Stimulated activated naive CD8-positive, alpha-beta T cell treated with anti-CD3 and anti-CD28 coated beads, Interleukin-15, amount 100 ng/mL, for 72 hours (primary cell): Measurements from ENCODE around the gene ADGRD1.
"Not testable (repeated sequence)": the region's sequence is repeated elsewhere in the genome, so short reads cannot be mapped to it uniquely, and the experiment has no call there.

Experiments used
- ATAC-seq: fragments of 150-1000 bp; cut with Tn5 transposase; 2 replicates; pipeline ENCODE4 v1.10.0; 2021; ENCODE audit warnings: mild to moderate bottlenecking, moderate library complexity
- DNase-seq, 2 donors: peaks; one replicate each; pipeline ENCODE4 v3.0.0; 2021 to 2022
- H3K27ac Mint-ChIP-seq, 2 donors: one replicate each; pipeline ENCODE4 v1.8.0; 2022; ENCODE audit warnings: mild to moderate bottlenecking in 2 of 2, mixed read lengths in 2 of 2, moderate library complexity in 2 of 2
- H3K27me3 Mint-ChIP-seq: one replicate; pipeline ENCODE4 v1.8.0; 2022; ENCODE audit warnings: mixed read lengths
- H3K4me1 Mint-ChIP-seq: one replicate; pipeline ENCODE4 v1.8.0; 2022; ENCODE audit warnings: mild to moderate bottlenecking, mixed read lengths
- H3K4me3 Mint-ChIP-seq, 2 donors: one replicate each; pipeline ENCODE4 v1.8.0; 2022; ENCODE audit warnings: mild to moderate bottlenecking in 2 of 2, mixed read lengths in 2 of 2, moderate library complexity in 1 of 2
- H3K9me3 Mint-ChIP-seq, 2 donors: one replicate each; pipeline ENCODE4 v1.8.0; 2022; ENCODE audit warnings: mixed read lengths in 2 of 2

The ADGRD1 gene

DNA sequence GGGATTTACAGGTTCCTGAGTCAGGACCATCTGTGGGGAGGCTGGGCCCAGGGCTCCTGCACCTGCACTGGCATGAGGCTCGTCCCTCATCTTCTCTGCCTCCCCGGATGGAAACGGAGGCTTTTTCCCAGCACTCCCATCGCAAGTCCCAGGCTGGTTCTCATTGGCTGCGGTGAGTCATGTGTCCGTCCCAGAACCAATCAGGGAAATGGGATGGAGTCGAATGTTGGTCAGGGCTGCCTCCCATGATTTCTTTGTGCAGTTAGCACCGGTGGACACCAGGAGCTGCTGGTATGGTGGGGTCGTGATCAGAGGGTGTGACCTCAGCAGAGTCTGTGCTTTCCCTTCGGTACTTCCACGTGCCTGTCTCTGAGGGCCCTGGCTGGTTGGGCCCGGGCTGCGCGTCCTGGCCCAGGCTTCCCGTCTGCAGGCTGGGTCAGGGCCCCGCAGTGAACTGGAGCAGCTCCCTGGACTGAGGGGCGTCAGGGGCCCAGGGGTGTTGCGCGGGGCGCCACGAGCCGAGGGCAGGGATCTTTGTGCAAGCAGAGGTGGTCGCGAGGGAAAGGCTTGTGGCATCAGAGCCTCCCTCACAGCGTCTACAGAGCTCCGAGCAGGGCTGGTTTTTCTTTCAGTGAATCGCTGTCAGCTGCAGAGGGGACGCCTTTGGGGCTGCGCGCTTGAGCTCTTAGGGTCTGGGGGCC is 168.1 kb downstream of the ADGRD1 start:
- H3K4me3 Mint-ChIP-seq, result no peak overlapping the region
- no peak overlapping the region for H3K27ac Mint-ChIP-seq

DNA sequence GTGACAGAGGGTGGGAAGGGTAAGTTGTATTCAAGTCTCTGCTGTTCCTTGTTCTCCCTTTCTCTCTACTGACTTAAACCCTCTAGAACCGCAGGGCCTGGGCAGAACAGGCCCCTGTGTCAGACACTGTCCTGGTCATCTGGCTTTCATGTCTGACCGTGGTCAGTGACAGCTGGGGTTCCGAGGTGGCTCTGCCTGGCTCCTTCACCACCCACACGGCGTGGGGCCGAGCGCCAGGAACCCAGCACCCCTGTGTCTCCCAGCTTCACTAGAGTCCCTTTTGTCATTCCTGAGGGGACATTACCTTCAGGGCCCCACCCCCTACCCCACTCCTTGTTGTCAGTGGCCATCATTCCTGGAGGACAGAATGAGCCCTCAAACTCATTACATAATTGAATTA is 168.9 kb downstream of the ADGRD1 start:
- Mint-ChIP-seq H3K27ac (no peak overlapping the region), H3K27me3 (peaks cover 7% of the 10 kb centered on the region), H3K4me3 (no peak overlapping the region), H3K9me3 (peaks cover 4 to 7% of the 10 kb centered on the region in 2 donors), H3K4me1 (no peaks in the 10 kb centered on the region)
- ATAC-seq (no peak), DNase-seq (no peak)

More for the DNA sequence above, 168.1 kb downstream of the ADGRD1 start:
- ATAC-seq, result no peak
- no peaks in the 10 kb centered on the region for H3K9me3 Mint-ChIP-seq
- no peak for DNase-seq
- H3K4me1 Mint-ChIP-seq, result no peaks in the 10 kb centered on the region
- H3K27me3 Mint-ChIP-seq, result peaks cover 7% of the 10 kb centered on the region

- Mint-ChIP-seq H3K27ac (no peak overlapping the region), H3K4me1 (no peaks in the 10 kb centered on the region), H3K9me3 (peaks cover 4 to 8% of the 10 kb centered on the region in 2 donors), H3K27me3 (peaks cover under 1% of the 10 kb centered on the region), H3K4me3 (no peak overlapping the region)
- DNase-seq (no peak), ATAC-seq (no peak)
Measured at GRCh38 chr12:131123817-131124216, 170.1 kb downstream of the ADGRD1 start.

GRCh38 chr12:131124487-131125280 is 171.0 kb downstream of the ADGRD1 start:
- DNase-seq (no peak), ATAC-seq (no peak)
- H3K27ac Mint-ChIP-seq, result peak overlapping the region in 1 of 2 donors; percentile 77
- H3K4me1 Mint-ChIP-seq, result no peaks in the 10 kb centered on the region
- no peaks in the 10 kb centered on the region for H3K27me3 Mint-ChIP-seq
- no peak overlapping the region for H3K4me3 Mint-ChIP-seq
- H3K9me3 Mint-ChIP-seq, result peaks cover 4 to 8% of the 10 kb centered on the region in 2 donors

GRCh38 chr12:131126662-131127173 is 173.0 kb downstream of the ADGRD1 start:
- no peak for DNase-seq
- no peak overlapping the region for H3K4me3 Mint-ChIP-seq
- no peak overlapping the region for H3K27ac Mint-ChIP-seq
- ATAC-seq, result no peak
- H3K9me3 Mint-ChIP-seq, result peaks cover 4 to 8% of the 10 kb centered on the region in 2 donors
- peaks cover under 1% of the 10 kb centered on the region for H3K4me1 Mint-ChIP-seq
- no peaks in the 10 kb centered on the region for H3K27me3 Mint-ChIP-seq

DNA sequence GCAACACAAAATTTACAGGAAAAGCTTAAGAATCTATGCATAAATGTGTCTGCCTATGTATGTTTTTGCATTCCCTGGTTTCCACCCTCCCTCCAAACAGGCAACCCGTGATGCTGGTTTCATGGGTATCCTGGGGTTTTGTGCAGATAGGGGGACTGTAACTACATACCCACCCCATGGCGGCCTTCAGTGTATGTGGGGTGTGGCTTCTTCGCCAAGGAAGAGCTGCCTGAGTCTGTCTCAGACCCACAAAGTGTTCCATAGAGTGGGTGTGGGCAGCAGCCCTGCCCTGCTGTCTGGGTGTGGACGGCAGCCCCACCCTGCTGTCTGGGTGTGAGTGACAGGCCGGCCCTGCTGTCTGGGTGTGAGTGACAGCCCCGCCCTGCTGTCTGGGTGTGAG is 174.8 kb downstream of the ADGRD1 start:
- H3K27ac Mint-ChIP-seq, result peak overlapping the region in 1 of 2 donors; percentile 19
- H3K9me3 Mint-ChIP-seq, result peaks cover 4 to 8% of the 10 kb centered on the region in 2 donors
- peaks cover 9% of the 10 kb centered on the region for H3K27me3 Mint-ChIP-seq
- H3K4me1 Mint-ChIP-seq, result peaks cover 10% of the 10 kb centered on the region
- DNase-seq, result no peak
- no peak overlapping the region for H3K4me3 Mint-ChIP-seq
- ATAC-seq, result no peak

- H3K4me3 Mint-ChIP-seq, H3K27ac Mint-ChIP-seq, H3K27me3 Mint-ChIP-seq, DNase-seq, ATAC-seq, H3K9me3 Mint-ChIP-seq: not testable (repeated sequence)
- H3K4me1 Mint-ChIP-seq, result peaks cover 10% of the 10 kb centered on the region
Measured at GRCh38 chr12:131128966-131129619, 175.4 kb downstream of the ADGRD1 start.

DNA sequence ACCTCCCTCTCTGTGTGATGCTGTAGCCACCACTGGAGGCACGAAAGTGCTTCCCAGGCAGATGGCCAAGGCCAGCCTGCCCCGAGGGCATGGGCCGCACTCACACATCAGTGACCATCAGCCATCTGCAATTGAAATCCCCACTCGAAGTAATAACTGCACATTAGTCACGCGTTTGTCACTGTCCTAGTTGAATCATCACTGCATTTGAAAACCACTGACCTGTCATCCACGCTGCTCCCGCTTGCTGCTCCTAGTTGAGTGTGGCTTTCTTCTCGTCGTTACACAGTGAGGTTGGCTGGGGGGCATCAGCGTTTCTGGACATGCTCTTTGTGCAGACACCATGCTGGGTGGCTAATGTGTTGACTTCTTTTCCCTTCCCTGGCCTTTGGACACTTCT is 176.1 kb downstream of the ADGRD1 start:
- no peak overlapping the region for H3K4me3 Mint-ChIP-seq
- H3K4me1 Mint-ChIP-seq, result peaks cover 10% of the 10 kb centered on the region
- DNase-seq, result no peak
- peaks cover 4 to 8% of the 10 kb centered on the region in 2 donors for H3K9me3 Mint-ChIP-seq
- H3K27ac Mint-ChIP-seq, result peak overlapping the region in 1 of 2 donors; percentile 84
- ATAC-seq, result no peak
- H3K27me3 Mint-ChIP-seq, result peaks cover 9% of the 10 kb centered on the region

DNA sequence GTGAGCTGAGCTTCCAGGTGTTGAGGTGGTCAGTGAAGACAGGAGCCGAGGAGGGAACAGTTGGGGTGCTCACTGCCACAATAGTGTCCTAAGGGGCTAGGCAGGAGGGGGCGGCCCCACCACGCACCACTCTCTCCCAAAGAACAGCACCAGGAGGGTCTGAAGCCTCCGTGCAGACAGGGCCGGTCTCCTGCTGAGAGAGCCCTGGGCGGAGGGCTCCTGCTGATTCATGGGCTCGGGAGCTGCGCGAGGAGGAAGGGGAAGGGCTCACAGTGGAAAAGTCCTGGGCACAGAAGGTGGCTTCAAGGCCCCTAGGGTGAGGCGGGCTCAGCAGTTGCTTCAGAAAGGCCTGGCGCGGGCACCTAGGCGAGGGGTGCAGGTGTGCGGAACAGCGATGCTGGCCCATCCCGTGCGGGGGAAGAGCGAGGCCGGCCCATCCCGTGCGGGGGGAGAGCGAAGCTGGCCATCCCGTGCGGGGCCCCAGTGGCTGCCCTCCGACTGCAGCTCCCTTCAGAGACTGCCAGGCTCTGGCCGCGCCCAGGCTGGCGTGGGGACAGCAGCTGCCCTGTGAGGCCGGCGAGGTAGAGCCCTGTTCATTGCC is 176.7 kb downstream of the ADGRD1 start:
- H3K9me3 Mint-ChIP-seq, result peaks cover 4 to 8% of the 10 kb centered on the region in 2 donors
- H3K4me1 Mint-ChIP-seq, result peaks cover 10% of the 10 kb centered on the region
- peaks cover 9% of the 10 kb centered on the region for H3K27me3 Mint-ChIP-seq
- ATAC-seq, result peak; percentile 36
- no peak for DNase-seq
- H3K27ac Mint-ChIP-seq, result peak overlapping the region in 1 of 2 donors; percentile 84
- H3K4me3 Mint-ChIP-seq, result no peak overlapping the region

GRCh38 chr12:131131077-131131807 is 177.5 kb downstream of the ADGRD1 start:
- H3K27me3 Mint-ChIP-seq, result peaks cover 9% of the 10 kb centered on the region

GRCh38 chr12:131131808-131132117 is 178.1 kb downstream of the ADGRD1 start:
- no peak for DNase-seq
- H3K4me1 Mint-ChIP-seq, result peaks cover 10% of the 10 kb centered on the region
- H3K27me3 Mint-ChIP-seq, result peaks cover 9% of the 10 kb centered on the region
- peak overlapping the region in 1 of 2 donors; percentile 63 for H3K27ac Mint-ChIP-seq
- no peak overlapping the region for H3K4me3 Mint-ChIP-seq
- H3K9me3 Mint-ChIP-seq, result peaks cover 4 to 8% of the 10 kb centered on the region in 2 donors
- ATAC-seq, result no peak

More at GRCh38 chr12:131131077-131131807, 177.5 kb downstream of the ADGRD1 start:
- Mint-ChIP-seq H3K4me3 (no peak overlapping the region), H3K4me1 (peaks cover 10% of the 10 kb centered on the region), H3K9me3 (peaks cover 4 to 8% of the 10 kb centered on the region in 2 donors), H3K27ac (no peak overlapping the region)
- no peak for DNase-seq
- ATAC-seq, result no peak

- Mint-ChIP-seq H3K27me3 (peaks cover 9% of the 10 kb centered on the region), H3K27ac (no peak overlapping the region), H3K4me3 (no peak overlapping the region), H3K9me3 (peaks cover 0 to 4% of the 10 kb centered on the region in 2 donors), H3K4me1 (peaks cover 10% of the 10 kb centered on the region)
- ATAC-seq (peak; percentile 74), DNase-seq (peak; percentile 71 to 74)
Measured at GRCh38 chr12:131132118-131132892, 178.6 kb downstream of the ADGRD1 start.

DNA sequence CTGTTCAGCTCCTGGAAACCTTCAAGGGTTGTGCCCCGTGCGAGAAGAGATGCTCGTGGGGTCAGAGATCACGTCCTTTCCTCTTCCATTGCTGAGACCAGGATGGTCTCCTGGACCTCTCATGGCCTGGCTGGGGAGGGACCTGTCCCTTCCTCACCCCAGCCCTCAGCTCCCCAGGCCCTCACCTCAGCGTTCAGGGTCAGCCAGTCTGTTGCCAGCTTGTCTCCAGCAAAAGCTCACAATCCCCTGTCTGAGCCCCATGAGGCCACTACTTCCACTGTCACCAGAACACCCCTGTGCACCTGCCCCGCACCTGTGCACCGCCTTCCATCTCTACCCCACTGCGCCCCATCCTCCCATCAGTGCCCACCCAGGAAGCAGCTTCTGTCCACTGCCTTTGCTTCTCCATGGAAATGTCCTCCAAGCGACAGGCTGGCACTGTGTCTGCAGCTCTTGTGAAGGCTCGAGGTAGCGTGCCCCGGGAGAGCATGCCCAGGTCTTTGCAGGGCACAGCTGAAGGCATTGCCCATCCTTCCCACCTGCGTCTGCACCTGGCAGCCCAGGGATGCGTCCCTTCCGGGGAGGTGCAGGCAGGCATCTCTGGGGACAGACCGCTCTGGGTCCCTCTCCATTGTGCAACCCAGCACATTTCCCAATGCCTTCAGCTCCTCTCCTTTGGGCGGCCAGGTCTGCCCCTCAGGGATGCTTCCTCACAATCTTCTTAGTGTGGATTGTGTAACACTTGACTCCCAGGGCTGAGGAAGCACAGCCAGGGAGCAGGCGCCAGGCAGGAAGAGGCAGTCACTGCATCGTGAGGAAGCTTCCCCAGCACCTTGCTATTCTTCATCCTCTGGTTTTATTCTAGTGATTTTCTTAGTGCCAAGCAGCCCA is 179.6 kb downstream of the ADGRD1 start:
- ATAC-seq, result no peak
- Mint-ChIP-seq H3K4me3 (no peak overlapping the region), H3K27me3 (peaks cover 9% of the 10 kb centered on the region), H3K9me3 (no peaks in the 10 kb centered on the region), H3K27ac (no peak overlapping the region), H3K4me1 (peaks cover 10% of the 10 kb centered on the region)
- DNase-seq, result no peak
